NCI-H2081 (cell line): Measurements from ENCODE around the gene FBXL4.

ENCODE experiments used
- DNase-seq, 2 experiments: peaks; one replicate each; lab custom pipeline; 2025; lab: John Stamatoyannopoulos, UW

The FBXL4 gene

DNA sequence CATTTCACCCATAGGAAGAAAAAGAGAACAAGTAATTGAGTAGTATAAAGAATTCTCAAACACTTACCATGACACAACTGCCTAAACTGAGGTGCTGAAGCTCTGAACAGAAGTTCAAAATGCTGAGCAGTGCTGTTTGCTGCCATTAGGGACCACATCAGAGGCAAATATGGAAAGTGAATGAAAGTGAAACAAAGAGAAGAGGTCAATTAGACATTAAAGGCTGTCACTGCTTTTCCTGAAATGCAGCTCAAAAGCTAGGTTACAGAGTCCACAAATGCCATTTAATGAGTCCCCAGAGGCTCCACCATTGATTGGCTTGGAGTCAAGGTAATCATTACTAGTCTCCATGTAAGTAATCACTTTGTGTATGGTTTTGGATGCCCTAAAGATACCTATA lies 67.3 kb downstream of the FBXL4 start:
- peak in 1 of 2 experiments; percentile 13 for DNase-seq

DNA sequence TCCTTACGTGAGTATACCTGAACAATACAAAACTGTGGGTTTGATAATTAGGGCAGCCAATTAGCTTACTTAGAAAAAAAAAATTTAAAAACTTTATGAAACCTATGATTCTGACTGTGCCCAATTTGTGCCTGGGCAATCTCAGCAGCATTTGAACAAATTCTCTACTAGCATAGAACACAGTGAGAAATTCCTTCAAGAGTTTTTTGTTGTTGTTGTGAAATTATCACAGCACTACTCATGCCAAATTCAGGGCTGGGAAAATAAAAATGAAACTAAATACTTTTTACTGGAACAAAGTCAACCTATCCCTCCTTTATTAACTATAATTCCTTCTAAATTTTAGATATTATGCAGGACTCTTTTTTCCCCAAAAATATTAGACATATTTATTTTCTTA lies 70.5 kb downstream of the FBXL4 start:
- DNase-seq, result no peak

DNA sequence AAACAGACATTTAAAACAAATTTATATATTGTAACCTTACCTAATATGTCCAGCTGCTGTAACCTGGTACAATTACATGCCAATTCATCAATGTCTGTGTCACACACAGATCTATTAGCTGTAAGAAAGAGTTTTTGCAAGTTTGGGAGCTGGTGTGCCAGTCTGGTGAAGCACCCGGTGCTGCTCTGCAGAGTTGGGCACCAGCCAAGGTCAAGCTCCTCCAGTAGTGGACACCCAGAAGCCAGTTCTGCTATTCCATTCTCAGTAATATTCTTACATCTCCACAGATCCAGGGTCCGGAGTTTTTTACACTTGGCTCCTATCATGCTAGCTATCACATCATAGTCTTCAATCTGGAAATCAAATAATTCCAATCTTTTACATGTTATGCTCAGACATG lies 72.4 kb downstream of the FBXL4 start:
- no peak for DNase-seq

DNA sequence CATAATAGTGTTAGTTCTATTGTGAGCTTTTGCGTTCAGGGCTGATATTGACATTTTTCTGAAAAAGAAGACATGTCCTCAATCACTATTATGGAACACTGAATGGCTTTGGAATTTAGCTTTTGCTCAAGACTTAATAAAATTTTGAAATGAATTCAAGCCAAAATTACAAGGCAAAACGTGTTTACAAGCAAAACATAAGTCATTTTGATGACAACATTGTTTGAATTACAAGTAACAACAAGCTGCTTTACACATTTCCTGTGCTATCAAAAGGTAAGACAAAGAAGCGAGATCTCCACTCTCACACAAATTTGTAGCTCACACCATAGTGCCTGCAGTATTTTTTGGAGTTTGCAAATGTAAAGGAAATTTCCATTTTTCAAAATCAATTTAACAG lies 75.9 kb downstream of the FBXL4 start:
- no peak for DNase-seq

DNA sequence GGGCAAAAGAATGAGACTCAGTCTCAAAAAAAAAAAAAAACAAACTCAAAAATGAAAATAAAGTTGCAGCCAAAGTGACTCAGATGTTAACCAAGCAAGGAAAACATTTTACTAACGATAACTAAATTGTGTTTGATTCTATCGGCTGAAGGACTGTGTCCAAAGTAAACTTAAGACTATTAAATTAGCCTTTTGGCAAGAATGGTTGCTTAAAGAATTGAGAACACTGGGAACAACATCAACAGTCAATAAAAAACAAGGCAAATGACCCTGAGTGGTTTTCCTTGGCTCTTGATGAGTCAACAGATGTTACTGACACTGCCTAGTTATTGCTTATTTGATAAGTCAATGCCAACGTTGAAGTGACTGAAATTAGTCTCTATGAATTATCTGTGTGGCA lies 76.7 kb downstream of the FBXL4 start:
- DNase-seq, result no peak

DNA sequence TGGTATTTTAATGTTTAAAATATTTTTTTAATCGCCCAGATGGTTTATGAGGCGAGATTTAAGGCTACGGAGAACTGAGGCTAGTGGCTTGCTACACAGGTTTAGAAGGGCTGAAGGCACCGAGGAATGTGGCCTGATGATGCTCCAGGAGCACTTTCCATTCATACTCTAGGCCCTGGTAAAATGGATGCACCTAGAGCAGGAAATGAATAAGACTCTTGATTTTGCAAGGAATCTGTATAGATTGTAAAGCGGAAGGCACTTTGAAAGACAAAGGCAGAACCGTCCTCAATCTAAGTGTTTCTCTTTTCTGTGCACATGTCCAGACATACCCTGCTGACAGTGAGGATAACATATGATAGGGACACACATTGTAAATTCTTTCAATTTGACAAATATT lies 83.2 kb downstream of the FBXL4 start:
- DNase-seq, result no peak

DNA sequence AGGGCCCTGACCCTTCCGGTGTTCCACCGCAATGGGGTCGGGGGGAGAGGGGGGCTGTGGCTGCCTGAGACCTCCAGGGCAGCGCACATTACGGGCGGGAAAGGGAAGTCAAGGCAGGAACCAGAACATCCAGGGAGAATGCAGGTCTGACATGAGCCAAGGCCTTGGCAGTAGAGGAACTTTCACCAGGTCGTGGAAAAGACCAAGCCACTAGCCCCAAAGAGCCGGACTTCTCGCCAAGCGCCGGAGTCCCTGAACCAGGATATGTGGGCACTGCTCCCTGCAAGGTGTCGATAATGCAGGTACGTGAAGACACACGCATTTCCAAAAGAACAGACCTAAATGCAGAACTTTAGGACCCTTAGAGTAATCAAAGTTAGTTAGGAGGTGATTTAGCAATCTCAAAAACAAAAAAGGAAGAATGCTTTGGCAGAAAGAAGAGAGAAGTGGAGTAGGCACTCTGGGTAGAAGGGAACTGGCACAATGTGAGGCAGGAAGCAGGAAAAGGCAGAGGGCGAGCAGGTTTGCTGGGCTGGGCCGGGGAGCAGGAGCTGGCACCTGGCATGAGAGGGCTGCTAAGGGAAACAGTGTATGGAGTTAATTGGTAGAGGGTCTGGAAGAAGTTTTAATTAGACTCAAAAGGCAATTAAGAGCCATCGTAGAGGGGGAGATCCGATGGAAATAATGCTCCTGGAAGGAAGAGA lies 99.1 kb downstream of the FBXL4 start:
- no peak for DNase-seq

DNA sequence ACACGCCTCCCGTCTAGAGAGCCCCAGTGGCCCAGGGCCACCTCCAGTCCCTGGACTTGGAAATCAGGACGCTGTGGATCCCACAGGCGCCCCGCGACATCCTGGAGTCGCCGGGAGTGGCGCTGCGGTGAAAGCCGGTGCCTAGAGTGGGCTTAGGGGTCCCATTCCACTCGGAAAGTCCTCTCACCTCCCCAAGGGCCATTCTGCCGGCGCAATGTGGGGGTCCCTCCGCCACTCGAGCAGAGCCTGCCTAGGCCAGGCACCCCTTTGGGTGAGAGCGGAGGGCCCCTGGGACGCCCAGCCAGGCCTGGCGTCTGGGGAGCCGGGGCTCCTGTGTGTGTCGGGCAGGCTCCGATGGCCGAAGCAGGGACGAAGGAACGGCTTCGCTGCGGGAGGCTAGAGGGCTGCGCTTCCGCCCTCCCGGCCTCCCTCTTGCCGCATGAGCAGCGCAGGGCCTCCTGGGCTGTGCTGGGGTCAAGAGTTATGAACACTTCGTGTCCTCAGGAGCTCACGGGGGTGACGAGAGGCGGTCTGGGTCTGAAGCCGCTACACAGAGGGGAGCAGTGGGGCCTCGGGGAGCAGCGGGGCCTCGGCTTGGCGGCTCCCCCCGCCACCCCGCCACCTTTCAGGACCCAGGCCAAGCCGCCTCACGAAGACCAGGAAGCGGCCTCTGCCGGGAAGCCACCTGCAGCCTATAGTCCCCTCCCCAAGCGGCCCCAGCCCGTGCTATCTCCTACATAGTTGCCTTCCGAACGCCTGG lies 99.8 kb downstream of the FBXL4 start:
- DNase-seq, result no peak

DNA sequence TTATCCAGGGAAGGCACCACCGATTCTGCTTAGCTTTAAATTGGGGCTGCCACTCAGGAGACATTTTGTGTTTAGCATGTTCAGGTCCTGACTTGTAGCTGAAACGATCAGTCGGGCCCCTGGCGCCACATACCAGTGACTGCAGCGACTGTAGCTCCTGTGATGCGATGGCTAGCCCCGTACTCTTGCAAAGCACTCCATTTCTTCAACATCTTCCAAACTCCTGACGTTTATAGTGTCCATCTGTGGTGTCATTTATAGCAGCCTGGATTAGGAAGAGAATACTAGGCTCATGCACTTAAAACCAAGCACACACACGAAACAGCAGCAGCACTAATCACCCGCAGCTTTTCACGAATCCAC lies 100.3 kb downstream of the FBXL4 start:
- no peak for DNase-seq

DNA sequence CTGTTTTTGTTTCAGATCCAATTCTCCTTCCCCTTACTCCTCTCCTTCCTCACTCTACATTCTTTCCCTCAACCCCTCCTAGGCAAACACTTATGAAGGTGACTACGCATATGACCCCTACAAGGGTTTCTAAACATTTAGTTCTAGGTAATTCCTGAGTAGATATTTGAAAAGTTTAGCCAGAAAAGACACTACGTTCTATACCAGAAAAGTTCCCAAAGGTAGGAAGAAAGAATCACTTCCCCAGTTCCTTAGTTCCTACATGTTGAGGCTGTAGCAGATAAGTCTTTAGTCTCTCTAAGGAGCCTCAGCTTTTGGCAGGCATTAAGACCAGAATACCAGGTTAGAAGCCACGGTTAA lies 101.7 kb downstream of the FBXL4 start:
- no peak for DNase-seq

DNA sequence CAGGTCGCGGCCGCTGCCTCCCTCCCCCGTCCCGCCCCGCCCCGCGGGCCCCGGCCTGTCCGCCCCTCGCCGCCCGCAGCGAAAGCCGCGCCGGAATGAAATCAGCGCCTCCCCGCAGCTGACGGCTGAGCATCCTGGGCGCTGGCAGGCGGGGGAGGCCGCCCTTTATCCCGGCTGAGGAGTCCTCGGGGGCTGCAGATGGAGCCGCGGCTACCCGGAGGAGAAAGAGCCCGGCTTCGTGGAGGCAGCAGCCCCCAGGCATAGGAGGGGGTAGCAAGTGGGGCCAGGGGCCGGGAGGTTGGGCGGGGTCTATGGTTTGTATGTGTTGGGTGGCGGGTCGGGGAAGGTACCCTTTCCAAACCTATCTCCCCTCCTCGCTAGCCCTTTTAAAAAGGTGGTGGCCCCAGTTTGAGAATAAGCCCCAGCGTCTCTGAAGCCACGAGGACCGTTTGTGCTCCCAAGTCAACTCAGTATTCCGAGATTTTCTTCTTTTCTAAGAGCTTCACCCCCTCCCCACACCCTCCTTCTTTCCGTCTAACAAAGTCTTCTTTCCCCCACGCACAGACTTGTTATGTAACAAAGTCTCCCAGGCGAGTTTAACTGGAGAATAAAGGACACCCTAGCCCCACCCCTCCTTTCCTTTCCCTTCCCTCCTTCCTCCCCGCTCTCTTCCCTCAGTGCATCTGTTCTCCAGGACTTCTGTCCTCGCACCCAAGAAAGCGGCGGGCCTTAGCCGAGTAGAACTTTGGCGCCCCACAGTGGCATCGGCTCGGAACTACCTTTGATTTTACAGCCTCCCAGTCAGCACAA lies 102.3 kb downstream of the FBXL4 start:
- peak; percentile 58 to 73 for DNase-seq

DNA sequence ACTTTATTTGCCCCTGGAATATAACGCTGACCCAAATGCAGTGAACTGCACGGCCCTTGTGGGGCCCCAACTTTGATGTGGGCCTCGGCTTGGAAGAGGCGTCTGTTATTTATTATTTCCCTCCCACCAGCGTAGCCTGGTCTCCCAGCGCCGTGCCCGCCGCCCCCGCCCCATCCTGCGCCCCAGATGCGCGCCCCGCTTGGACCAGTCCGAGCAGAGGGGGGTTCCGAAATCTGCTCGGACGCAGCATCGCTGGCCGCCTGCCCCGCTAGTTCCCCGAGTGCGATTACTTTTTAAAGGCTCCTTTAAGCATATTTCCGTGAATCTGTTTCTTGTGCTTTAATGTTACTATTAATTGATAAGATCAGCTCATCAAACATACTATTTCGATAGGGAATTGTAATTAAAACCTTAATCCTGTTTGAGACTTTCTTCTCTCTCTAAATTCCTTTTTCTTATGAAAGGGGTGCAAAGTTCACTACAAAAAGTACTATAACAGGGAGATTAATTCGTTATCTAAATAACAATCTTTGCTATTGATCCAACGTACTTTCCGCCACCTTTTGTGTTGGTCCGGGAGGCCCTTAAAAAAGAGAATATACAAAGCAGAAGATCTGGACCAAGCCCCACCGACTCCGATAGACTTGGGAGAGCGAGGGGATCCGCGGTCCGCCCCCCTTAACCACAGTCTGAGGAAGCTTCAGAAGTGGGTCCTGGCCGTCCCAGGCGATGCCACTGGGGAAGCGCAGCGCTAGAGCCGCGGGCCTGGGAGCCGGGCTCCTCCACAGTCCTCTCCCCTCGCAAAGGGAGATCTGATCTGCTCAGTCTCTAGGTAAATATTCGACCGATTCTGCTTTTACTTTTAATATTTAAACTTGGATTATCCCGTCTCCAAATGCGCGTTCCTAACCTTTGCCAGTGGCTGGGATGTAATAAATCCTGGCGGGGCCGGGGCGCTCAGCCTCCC lies 103.2 kb downstream of the FBXL4 start:
- DNase-seq, result no peak

DNA sequence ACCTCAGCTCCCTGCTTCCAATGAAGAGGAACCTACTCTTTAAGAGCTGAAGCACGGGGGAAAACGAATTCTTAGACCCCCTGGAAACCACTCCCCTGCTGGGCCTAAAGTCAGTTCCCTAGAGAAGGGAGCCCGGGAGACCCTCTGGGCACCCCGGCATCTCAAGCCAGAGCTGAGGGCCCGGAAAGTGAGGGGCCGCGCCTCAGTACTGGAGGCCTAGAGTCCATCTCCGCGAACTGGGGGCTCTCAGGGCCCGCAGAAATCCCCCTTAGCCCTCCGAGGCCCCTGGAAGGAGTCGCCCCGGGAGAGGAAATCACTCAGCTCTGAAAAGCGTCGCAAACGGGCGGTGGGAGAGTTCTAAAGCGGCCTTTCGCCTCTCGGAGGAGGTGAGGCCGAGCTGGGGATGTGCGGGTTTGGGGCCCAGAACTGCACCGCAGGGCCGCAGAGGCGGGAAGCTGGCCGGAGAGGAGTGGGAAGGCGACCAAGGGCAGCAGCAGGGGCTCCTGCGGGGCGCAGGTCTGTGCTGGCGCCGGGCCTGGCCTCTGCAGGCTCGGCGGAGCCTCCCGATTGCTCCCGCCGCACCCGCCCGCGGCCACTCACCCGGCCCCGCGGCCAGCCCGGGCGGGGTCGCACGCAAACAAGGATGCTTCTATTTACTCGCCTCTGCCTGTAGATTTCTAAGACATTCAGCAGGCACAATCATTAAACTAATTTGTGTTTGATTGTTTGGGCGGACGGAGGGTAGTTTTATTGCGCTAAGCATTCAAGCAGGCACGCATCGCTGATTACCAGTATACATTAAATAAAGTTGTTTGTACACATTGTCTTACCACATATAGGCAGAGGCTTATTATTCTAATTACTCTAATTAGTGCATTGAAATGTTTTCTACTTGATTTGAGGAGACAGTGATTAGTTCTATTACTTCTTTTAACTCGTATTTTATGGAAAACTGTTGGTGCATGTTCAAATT lies 104.2 kb downstream of the FBXL4 start:
- no peak for DNase-seq

DNA sequence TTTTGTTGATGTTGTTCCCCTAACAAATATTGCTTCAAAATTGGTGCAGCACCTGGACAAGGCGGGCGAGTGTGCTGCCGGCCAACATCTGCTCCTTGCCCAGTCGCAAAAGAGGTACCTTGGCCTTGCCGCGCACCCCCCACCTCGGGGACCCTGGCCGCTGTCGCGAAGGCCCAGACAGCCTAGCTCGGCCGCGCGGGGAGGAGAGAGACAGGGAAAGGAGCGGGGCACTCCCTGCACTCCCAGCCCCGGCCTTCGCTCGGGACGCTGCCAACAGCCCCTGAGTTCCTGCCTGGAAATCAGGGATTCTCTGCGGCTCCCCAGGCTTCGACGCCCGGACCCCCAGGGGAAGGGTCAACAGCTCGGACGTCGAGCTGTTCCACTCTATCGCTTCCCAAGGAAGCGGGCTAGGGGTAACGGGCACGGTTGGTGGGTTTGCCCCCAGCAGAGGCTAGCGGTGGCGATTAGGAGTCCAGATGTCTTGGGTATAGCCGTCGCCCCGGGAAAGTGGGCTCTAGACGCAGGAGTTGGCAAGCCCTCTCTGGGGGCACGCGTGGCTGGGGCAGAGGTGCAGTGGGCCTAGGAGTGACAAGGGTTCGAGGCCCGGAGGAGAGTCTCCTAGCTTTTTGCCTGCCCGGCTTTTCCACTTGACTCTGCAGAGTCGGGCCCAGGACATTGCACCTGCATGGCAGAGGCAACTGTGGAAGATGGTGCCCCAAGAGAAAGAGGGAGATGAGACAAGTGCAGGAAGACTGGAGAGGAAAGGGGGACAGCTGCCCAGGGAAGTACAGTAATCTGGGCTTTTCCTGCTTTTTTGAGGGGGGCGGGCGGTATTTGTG lies 105.2 kb downstream of the FBXL4 start:
- DNase-seq, result no peak

DNA sequence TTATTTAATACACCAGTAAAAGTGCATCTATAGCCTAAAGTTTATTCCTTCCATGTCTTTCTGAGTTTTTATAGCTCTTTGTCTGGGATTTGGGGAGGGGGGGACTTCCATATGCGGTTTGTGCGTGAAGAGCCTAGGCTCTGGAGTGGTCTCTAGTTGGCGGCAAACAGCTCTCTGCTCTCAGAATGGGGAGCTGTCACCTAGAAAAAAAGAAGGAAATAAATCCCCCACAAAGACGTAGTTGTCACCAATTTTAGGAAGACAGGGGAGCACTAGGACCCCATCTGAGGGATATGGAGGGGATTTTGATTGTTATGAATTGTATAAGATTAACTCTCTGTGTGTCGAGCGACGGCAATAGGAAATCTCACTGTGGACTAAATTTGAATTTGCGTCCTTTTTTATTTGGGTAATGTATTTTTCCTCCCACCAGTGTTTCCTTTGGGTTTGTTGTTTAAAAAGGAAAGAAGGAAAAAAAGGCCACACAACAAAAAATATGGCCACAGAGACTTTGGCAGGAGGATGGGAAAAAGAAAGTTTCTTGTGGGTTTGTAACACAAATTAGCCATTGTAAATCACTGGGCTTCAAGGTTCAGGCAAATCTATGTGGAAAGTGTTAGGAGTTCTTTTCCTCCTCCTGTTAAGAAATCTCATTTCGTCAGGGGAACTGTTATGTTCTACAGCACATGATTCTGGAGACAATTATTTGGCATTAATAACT lies 106.0 kb downstream of the FBXL4 start:
- DNase-seq, result no peak

DNA sequence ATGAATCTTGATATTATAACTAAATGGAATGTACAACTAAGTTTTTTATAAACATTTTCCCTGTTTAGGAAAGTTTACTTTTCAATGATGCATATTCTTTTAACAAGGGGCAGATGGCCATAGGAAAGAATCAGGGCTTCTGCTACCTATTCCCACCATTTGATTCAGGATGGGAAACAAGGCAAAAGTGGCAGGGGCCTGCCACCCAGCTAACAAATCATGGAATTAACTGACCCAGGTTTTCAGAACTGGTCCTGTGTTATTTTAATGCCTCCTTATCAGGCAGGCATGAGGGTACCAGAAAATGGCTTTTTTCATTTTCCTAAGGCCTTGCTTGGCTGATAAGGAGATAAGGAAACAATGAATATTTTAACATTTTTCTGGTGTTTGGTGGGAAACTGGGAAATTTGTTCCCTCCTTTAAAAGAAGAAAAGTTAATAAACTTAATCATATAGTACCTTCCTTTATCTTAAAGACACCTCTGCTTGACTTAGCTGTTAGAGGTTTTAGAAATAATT lies 106.7 kb downstream of the FBXL4 start:
- no peak for DNase-seq

DNA sequence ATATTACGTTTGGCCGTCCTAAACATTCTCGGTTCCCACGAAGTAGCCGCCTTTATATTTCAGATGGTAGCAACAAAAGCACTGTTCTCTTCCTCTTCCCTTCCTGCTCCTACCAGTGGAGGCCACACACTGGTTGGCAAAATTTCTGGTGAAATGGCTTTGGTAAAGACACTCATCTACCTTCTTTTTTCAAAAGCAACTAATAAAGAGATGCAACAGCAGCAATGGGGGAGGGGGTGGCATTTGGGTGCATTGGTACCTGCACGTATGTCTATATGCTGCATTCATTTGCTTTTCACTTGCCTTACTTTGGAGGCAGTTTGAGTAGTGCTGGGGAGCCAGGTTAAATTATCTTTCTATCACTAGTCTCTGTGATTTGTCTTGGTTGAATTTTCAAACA lies 107.4 kb downstream of the FBXL4 start:
- DNase-seq, result no peak

DNA sequence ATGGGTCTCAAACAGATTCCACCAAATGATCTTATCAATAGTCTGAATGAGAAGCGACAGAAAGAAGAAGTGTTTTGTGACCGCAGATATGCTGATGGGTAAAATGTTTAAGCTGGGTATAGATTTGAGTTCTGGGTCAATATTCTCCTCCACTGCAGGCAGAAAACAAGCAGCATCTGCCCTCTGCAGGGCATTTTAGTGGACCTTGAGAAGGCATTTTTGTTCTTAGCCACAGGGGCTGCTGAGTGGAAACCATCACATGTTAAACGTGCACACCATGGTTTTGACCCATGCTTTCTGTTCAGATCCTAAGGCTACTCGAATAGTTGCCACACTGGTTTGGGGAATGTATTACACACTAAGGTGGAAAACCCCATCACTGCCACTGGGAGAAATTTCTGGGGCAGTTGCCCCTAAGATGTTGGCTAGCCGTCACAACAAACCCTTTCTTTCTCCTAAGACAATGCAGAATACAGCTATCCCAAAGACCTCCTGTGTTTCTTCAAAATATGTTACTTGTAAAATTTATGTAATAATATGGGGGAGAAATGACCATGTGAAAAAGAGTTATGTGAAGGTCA lies 107.9 kb downstream of the FBXL4 start:
- peak in 1 of 2 experiments; percentile 26 for DNase-seq
